Body of pancreas (tissue), 4 donors: Measurements from ENCODE around the gene DOCK4. TPM values are rescaled to one million over a fixed set of nuclear protein-coding genes. Genes with fewer than 3 reads are reported as not detected.

Experiments
- ATAC-seq: fragments of 150-250 bp; one replicate; pipeline ENCODE4 v1.9.1; 2016
- DNase-seq, 4 donors: peaks; one replicate each; pipeline ENCODE4 v3.0.0-alpha.2; 2019
- H3K27ac ChIP-seq, 4 donors: fragments of 200-600 bp; sonication (generic); 1 replicate in 3 of 4; 2 replicates in 1 of 4; pipeline versions ENCODE4 v1.5.1 to v1.6.1; 2016 to 2019; ENCODE audit warnings: mild to moderate bottlenecking in 1 of 4, mixed read lengths in 1 of 4, moderate library complexity in 1 of 4
- H3K27me3 ChIP-seq, 2 donors: fragments of 200-600 bp; sonication (generic); one replicate each; pipeline ENCODE4 v1.6.0; 2016; ENCODE audit warnings: mild to moderate bottlenecking in 1 of 2
- H3K36me3 ChIP-seq, 2 donors: fragments of 200-600 bp; sonication (generic); replicated peaks in 1 of 2; 2 replicates each; pipeline ENCODE4 v1.5.1; 2016; ENCODE audit warnings: low read depth in 2 of 2; ENCODE audit not compliant: insufficient read depth in 1 of 2
- H3K4me1 ChIP-seq: fragments of 200-600 bp; sonication (generic); one replicate; pipeline ENCODE4 v1.6.0; 2016
- H3K4me3 ChIP-seq, 2 donors: fragments of 200-600 bp; sonication (generic); 1 replicate in 1 of 2; 2 replicates in 1 of 2; pipeline ENCODE4 v1.5.1; 2016 to 2019
- H3K9me3 ChIP-seq, 3 donors: fragments of 200-600 bp; sonication (generic); 1 replicate in 2 of 3; 2 replicates in 1 of 3; pipeline ENCODE4 v1.5.1; 2016
- POLR2A ChIP-seq, 3 donors: fragments of 450-650 bp; IDR thresholded peaks; one replicate each; pipeline ENCODE4 v1.6.1; 2016; ENCODE audit warnings: antibody characterized with exemption in 3 of 3, mild to moderate bottlenecking in 2 of 3
- WGBS, 2 donors: methylation state at CpG; one replicate each; pipeline ENCODE4 v1.1.5; 2017; 5-methylcytosine and 5-hydroxymethylcytosine counted together
- intact Hi-C: fragments of 100-400 bp; cut with DNase I; formaldehyde crosslinking; loops from one replicate; pipeline ENCODE4 v1.15.1; 2023
- total RNA-seq, 2 donors: library from RNA; depleted of rRNA; stranded (reverse); fragments of >200 nt; gene quantifications; one replicate each; pipeline ENCODE4 v1.1.0, GENCODE V29; 2016
- TF ChIP-seq, protein P1 (sequence below), 7 experiments: fragments of 450-650 bp in 4 of 7; fragments of 200-600 bp in 3 of 7; sonication (generic) in 3 of 7; IDR thresholded peaks; one replicate each; pipeline ENCODE4 v1.5.1; 2016 to 2019; ENCODE audit warnings: antibody characterized with exemption in 7 of 7

Gene DOCK4
- total RNA-seq, 2 donors from 2014 or later = 24.9 to 34.6 TPM

DNA sequence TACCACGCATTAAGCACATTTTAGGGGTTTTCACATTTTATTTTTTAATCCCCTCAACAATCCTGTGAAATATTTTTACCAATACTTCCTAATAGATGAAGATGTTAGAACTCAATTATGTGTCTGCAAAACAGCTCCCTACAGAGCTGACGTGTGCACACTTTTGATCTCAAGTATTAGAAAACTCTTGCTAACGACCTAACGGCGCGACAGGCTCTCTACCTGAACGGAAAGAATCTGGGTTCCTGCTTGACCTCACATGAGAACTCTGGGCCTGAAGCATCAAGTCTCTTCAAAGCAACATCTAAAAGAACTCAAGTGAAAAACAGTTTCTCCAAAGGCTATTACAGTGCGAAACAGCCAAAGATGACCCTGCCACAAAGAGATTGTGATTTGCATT, 113.9 kb downstream of the DOCK4 start:
- no peaks in the 10 kb centered on the region for H3K27me3 ChIP-seq
- H3K4me1 ChIP-seq = peaks cover under 1% of the 10 kb centered on the region
- no peaks in the 10 kb centered on the region for H3K9me3 ChIP-seq
- DNase-seq (no peak), ATAC-seq (no peak)
- H3K36me3 ChIP-seq = no peaks in the 10 kb centered on the region
- WGBS, 2 donors = 77 to 91% methylated on average over 8 of the region's 8 CpGs
- intact Hi-C loops = no loop called here
- no peak overlapping the region for H3K4me3 ChIP-seq
- H3K27ac ChIP-seq = no peak overlapping the region
- TF ChIP-seq, protein P1, sequence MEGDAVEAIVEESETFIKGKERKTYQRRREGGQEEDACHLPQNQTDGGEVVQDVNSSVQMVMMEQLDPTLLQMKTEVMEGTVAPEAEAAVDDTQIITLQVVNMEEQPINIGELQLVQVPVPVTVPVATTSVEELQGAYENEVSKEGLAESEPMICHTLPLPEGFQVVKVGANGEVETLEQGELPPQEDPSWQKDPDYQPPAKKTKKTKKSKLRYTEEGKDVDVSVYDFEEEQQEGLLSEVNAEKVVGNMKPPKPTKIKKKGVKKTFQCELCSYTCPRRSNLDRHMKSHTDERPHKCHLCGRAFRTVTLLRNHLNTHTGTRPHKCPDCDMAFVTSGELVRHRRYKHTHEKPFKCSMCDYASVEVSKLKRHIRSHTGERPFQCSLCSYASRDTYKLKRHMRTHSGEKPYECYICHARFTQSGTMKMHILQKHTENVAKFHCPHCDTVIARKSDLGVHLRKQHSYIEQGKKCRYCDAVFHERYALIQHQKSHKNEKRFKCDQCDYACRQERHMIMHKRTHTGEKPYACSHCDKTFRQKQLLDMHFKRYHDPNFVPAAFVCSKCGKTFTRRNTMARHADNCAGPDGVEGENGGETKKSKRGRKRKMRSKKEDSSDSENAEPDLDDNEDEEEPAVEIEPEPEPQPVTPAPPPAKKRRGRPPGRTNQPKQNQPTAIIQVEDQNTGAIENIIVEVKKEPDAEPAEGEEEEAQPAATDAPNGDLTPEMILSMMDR (IDR thresholded peaks at IDR 0.05) = no peak
- no peak for TF ChIP-seq POLR2A (IDR thresholded peaks at IDR 0.05)

DNA sequence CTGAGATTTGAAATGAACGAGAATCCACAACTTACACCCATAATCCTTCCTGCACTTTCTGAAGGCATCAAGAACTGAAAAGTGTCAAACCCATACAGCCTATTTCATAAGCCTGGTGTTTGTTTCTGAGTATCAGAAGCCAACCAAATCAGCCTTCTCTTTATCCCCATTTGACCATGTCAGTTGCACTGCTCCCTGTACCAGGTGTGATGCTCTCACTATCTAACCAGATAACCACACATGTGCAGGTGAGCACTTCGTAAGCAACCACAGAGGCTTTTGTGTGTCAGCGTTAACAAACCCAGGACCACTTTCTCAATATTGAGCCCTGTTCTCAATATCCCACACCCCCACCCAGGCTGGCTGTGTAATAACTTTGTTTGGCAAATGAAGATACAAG, 114.4 kb downstream of the DOCK4 start:
- Histone ChIP-seq H3K27ac (no peak overlapping the region), H3K4me1 (peaks cover 5% of the 10 kb centered on the region), H3K36me3 (no peaks in the 10 kb centered on the region), H3K9me3 (no peaks in the 10 kb centered on the region), H3K4me3 (no peak overlapping the region), H3K27me3 (no peaks in the 10 kb centered on the region)
- intact Hi-C loops = no loop called here
- TF ChIP-seq POLR2A (IDR thresholded peaks at IDR 0.05) = no peak
- TF ChIP-seq, protein P1 (IDR thresholded peaks at IDR 0.05) = no peak
- no peak for DNase-seq
- ATAC-seq = no peak
- WGBS, 2 donors = 81 to 85% methylated on average over 3 of the region's 3 CpGs

DNA sequence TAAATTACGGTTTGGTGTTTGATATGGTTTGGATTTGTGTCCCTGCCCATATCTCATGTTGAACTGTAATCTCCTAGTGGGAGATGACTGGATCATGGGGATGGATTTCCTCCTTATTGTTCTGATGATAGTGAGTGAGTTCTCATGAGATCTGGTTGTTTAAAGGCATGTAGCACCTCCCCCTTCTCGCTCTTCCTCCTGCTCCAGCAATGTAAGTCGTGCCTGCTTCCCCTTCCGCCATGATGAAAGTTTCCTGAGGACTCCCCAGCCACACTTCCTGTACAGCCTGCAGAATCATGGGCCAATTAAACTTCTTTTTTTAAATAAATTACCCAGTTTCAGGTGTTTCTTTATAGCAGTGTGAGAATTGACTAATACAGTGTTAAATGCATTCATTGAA, 116.6 kb downstream of the DOCK4 start:
- H3K27ac ChIP-seq = no peak overlapping the region
- no peaks in the 10 kb centered on the region for H3K9me3 ChIP-seq
- intact Hi-C loops = no loop called here
- TF ChIP-seq POLR2A (IDR thresholded peaks at IDR 0.05) = no peak
- TF ChIP-seq, protein P1 (IDR thresholded peaks at IDR 0.05) = no peak
- WGBS, 2 donors = 85 to 87% methylated on average over 4 of the region's 4 CpGs
- no peak for ATAC-seq
- peaks cover 11% of the 10 kb centered on the region for H3K4me1 ChIP-seq
- H3K4me3 ChIP-seq = no peak overlapping the region
- H3K36me3 ChIP-seq = no peaks in the 10 kb centered on the region
- DNase-seq = peak in 1 of 4 donors; percentile 33
- H3K27me3 ChIP-seq = no peaks in the 10 kb centered on the region

DNA sequence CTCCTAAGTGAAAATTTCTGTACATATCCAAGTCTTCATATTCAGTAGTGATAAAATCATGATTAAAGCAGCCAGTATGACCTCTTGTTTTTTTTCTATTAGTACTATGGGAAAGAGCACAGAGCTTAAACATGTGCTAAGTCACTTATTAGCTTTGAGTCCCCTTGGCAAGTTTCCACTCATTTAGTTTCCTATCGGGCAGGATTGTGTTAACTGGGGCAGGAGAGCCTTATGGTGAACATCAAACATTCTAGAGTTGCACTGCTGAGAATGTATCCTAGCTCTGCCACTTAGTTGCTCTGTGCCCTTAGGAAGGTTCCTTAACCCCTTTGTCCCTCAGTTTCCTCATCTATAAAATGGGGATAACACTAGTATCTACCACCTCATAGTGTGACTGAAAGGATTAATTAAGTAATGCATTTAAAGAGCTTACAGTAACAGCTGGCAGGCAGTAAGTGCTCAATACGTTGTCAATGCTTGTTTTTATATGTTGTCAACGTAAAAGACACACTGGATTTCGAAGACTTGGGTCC, 117.6 kb downstream of the DOCK4 start:
- 57 to 73% methylated on average over 4 of the region's 4 CpGs for WGBS, 2 donors

More for the DNA sequence above, 117.6 kb downstream of the DOCK4 start:
- Histone ChIP-seq H3K36me3 (no peaks in the 10 kb centered on the region), H3K4me1 (peaks cover 11% of the 10 kb centered on the region), H3K4me3 (no peak overlapping the region), H3K27ac (no peak overlapping the region), H3K27me3 (no peaks in the 10 kb centered on the region), H3K9me3 (no peaks in the 10 kb centered on the region)
- intact Hi-C loops = no loop called here
- ATAC-seq (no peak), DNase-seq (no peak)
- TF ChIP-seq POLR2A (IDR thresholded peaks at IDR 0.05) = no peak
- TF ChIP-seq, protein P1 (IDR thresholded peaks at IDR 0.05) = no peak
